Prostate gland (tissue), 2 donors: ENCODE measurements around the gene TMEM178B.

Source experiments
- POLR2A ChIP-seq: fragments of 450-650 bp; IDR thresholded peaks from one replicate; pipeline ENCODE4 v1.6.1; 2016; ENCODE audit warnings: antibody characterized with exemption, mild to moderate bottlenecking
- TF ChIP-seq, protein P1 (sequence below), 4 experiments: fragments of 200-600 bp in 2 of 4; fragments of 450-650 bp in 2 of 4; sonication (generic) in 2 of 4; IDR thresholded peaks; 1 replicate in 3 of 4; 2 replicates in 1 of 4; pipeline ENCODE4 v1.5.1; 2016 to 2019; ENCODE audit warnings: antibody characterized with exemption in 4 of 4, mild to moderate bottlenecking in 2 of 4, moderate library complexity in 2 of 4

DNA sequence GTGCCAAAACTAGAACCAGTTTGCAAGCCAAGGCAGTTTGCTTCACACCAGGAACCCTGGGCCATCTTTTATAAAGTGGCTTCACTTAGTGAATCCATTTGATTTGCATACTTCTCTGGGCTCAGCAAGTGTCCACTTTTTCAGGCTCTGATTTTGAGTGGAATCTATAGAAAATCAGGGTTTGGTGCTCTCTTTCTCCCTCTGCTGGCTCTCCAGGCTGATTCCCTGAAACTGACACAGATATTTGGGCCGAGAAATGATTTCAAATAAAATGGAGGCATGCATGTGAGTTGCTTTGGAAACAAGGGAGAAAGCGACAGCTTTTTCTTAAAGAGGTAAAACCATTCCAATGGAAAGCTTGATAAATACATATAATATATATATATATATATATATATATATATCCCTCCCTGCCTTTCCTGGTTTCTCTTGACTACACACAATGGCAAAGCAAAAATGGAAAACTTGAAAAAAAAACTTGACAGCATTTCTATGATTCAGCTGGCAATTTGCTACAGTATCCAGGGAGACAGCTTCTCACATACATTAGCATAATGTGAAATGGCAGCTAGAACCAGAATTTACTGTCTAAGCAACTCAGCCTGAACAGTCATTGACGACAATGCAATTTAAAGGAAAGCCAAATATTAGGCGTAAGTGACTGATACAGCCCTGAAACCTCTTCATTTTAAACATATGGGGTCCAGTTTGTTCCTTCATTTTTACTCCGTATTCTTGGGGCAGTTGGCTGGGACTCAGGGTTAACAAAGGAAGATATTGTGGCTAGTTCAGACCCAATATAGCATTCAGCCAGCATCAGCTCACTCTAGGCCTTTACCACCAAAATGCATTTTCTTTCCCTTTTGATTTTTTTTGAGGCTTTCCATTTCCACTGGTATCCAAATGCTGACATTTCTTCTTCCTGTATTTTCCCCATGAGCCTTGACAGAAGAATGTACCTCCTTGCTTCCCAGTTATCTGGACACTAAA, 188.5 kb downstream of the TMEM178B start:
- TF ChIP-seq POLR2A = no peak
- TF ChIP-seq, protein P1, sequence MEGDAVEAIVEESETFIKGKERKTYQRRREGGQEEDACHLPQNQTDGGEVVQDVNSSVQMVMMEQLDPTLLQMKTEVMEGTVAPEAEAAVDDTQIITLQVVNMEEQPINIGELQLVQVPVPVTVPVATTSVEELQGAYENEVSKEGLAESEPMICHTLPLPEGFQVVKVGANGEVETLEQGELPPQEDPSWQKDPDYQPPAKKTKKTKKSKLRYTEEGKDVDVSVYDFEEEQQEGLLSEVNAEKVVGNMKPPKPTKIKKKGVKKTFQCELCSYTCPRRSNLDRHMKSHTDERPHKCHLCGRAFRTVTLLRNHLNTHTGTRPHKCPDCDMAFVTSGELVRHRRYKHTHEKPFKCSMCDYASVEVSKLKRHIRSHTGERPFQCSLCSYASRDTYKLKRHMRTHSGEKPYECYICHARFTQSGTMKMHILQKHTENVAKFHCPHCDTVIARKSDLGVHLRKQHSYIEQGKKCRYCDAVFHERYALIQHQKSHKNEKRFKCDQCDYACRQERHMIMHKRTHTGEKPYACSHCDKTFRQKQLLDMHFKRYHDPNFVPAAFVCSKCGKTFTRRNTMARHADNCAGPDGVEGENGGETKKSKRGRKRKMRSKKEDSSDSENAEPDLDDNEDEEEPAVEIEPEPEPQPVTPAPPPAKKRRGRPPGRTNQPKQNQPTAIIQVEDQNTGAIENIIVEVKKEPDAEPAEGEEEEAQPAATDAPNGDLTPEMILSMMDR (IDR thresholded peaks at IDR 0.05) = no peak
